ENCODE measurements around the gene TSHR. TPM values are rescaled to one million over a fixed set of nuclear protein-coding genes. Genes with fewer than 3 reads are reported as not detected.

TSHR gene
- total RNA-seq, 1 donor = not detected

- no peak overlapping the region for H3K4me3 ChIP-seq (ENCODE audit: low read depth, low read length)
- no peak for DNase-seq (ENCODE audit: low read depth)
- no peak for TF ChIP-seq CTCF (IDR thresholded peaks at IDR 0.05; ENCODE audit: insufficient read depth, low read depth, low read length)
Measured at GRCh38 chr14:80940146-80940545, 15.3 kb upstream of the TSHR start.

- DNase-seq (ENCODE audit: low read depth) = peak; percentile 98
- no peak for TF ChIP-seq CTCF (IDR thresholded peaks at IDR 0.05; ENCODE audit: insufficient read depth, low read depth, low read length)
Measured at GRCh38 chr14:80941241-80942185, 13.9 kb upstream of the TSHR start, which contains the start of gene CEP128. Gene CEP128, minus strand, starts transcription at chr14:80941738.

GRCh38 chr14:80942191-80942600 is 13.2 kb upstream of the TSHR start:
- TF ChIP-seq CTCF (IDR thresholded peaks at IDR 0.05; ENCODE audit: insufficient read depth, low read depth, low read length) = no peak
- peak overlapping the region; percentile 44 for H3K4me3 ChIP-seq (ENCODE audit: low read depth, low read length)

More at GRCh38 chr14:80941241-80942185, 13.9 kb upstream of the TSHR start, which contains the start of gene CEP128:
- peak within 1 kb of the TSS; percentile 74 for H3K4me3 ChIP-seq (ENCODE audit: low read depth, low read length)

GRCh38 chr14:80944861-80945617 is 10.4 kb upstream of the TSHR start:
- no peak for DNase-seq (ENCODE audit: low read depth)
- no peak overlapping the region for H3K4me3 ChIP-seq (ENCODE audit: low read depth, low read length)
- TF ChIP-seq CTCF (IDR thresholded peaks at IDR 0.05; ENCODE audit: insufficient read depth, low read depth, low read length) = no peak

More at GRCh38 chr14:80942191-80942600, 13.2 kb upstream of the TSHR start:
- DNase-seq (ENCODE audit: low read depth) = no peak

- DNase-seq (ENCODE audit: low read depth) = no peak
- TF ChIP-seq CTCF (IDR thresholded peaks at IDR 0.05; ENCODE audit: insufficient read depth, low read depth, low read length) = no peak
- H3K4me3 ChIP-seq (ENCODE audit: low read depth, low read length) = no peak overlapping the region
Measured at GRCh38 chr14:80946187-80946586, 9.2 kb upstream of the TSHR start.

- DNase-seq (ENCODE audit: low read depth) = no peak
- no peak for TF ChIP-seq CTCF (IDR thresholded peaks at IDR 0.05; ENCODE audit: insufficient read depth, low read depth, low read length)
- no peak overlapping the region for H3K4me3 ChIP-seq (ENCODE audit: low read depth, low read length)
Measured at GRCh38 chr14:80946797-80947196, 8.6 kb upstream of the TSHR start.

Data from fibroblast of villous mesenchyme (primary cell).